ENCODE results near the gene ARHGEF25. TPM values are rescaled to one million over a fixed set of nuclear protein-coding genes. Genes with fewer than 3 reads are reported as not detected.
"Not testable (repeated sequence)": the region's sequence is repeated elsewhere in the genome, so short reads cannot be mapped to it uniquely, and the experiment has no call there.

Gene ARHGEF25
- total and polyA plus RNA-seq, 7 donors, result 2.9 to 9.2 (median 4.2) TPM

DNA sequence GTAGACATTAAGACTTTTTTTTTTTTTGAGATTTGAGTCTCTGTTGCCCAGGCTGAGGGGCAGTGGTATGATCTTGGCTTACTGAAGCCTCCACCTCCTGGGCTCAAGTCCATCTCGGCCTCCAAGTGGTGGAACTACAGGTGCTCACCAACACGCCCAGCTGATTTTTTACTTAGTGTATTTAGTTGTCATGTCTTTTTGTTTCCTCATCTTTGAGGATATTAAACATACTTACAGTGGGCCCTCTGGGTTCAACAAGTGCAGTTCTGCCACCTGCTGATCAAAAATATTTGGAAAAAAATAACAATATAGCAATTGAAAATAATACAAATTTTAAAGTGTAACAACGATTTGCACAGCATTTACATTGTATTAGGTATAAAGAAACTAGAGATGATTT lies 26.1 kb downstream of the ARHGEF25 start:
- TF ChIP-seq, protein P1, sequence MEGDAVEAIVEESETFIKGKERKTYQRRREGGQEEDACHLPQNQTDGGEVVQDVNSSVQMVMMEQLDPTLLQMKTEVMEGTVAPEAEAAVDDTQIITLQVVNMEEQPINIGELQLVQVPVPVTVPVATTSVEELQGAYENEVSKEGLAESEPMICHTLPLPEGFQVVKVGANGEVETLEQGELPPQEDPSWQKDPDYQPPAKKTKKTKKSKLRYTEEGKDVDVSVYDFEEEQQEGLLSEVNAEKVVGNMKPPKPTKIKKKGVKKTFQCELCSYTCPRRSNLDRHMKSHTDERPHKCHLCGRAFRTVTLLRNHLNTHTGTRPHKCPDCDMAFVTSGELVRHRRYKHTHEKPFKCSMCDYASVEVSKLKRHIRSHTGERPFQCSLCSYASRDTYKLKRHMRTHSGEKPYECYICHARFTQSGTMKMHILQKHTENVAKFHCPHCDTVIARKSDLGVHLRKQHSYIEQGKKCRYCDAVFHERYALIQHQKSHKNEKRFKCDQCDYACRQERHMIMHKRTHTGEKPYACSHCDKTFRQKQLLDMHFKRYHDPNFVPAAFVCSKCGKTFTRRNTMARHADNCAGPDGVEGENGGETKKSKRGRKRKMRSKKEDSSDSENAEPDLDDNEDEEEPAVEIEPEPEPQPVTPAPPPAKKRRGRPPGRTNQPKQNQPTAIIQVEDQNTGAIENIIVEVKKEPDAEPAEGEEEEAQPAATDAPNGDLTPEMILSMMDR (IDR thresholded peaks at IDR 0.05), result no peak
- WGBS, 3 donors, result 66 to 71% (median 69%) methylated on average over 3 of the region's 3 CpGs

DNA sequence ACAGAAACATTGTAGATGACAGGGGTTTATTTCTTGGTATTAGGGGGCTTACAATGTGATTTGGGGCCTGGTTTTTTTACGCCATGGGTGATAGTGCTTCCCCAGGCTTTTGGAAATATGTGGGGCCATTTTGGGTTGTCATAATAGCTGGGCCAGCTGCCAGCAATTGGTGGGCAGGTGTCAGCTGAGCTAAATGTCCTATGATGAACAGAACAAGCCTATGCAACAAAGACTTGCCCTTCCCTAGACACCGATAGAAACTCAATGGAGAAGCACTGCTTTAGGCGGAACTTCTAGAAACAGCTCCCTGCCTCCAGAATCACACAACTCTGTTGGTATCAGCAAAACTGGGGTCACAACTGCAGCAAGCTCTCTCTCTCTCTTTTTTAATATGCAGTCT lies 26.9 kb downstream of the ARHGEF25 start:
- TF ChIP-seq, protein P1 (IDR thresholded peaks at IDR 0.05), result no peak
- Histone ChIP-seq H3K36me3 (ENCODE audit: insufficient read depth in 1 of 2, low read depth in 1 of 2) (no peaks in the 10 kb centered on the region), H3K27ac (no peak overlapping the region), H3K4me3 (no peak overlapping the region), H3K9me3 (no peaks in the 10 kb centered on the region), H3K4me1 (no peaks in the 10 kb centered on the region), H3K27me3 (ENCODE audit: insufficient read depth in 3 of 3, low read length in 2 of 3) (peaks cover 0 to 2% (median 0%) of the 10 kb centered on the region in 3 donors)
- intact Hi-C loops (cut with DNase I), result no loop called here
- WGBS, 3 donors, result 87 to 92% (median 89%) methylated on average over 3 of the region's 3 CpGs
- DNase-seq (no peak), ATAC-seq (no peak)

More for the DNA sequence above, 26.1 kb downstream of the ARHGEF25 start:
- Histone ChIP-seq H3K36me3 (ENCODE audit: insufficient read depth in 1 of 2, low read depth in 1 of 2) (no peaks in the 10 kb centered on the region), H3K27me3 (ENCODE audit: insufficient read depth in 3 of 3, low read length in 2 of 3) (peaks cover 0 to 2% (median 0%) of the 10 kb centered on the region in 3 donors), H3K27ac (no peak overlapping the region), H3K4me3 (no peak overlapping the region), H3K4me1 (no peaks in the 10 kb centered on the region), H3K9me3 (no peaks in the 10 kb centered on the region)
- intact Hi-C loops (cut with DNase I), result no loop called here
- no peak for ATAC-seq
- DNase-seq, result no peak

DNA sequence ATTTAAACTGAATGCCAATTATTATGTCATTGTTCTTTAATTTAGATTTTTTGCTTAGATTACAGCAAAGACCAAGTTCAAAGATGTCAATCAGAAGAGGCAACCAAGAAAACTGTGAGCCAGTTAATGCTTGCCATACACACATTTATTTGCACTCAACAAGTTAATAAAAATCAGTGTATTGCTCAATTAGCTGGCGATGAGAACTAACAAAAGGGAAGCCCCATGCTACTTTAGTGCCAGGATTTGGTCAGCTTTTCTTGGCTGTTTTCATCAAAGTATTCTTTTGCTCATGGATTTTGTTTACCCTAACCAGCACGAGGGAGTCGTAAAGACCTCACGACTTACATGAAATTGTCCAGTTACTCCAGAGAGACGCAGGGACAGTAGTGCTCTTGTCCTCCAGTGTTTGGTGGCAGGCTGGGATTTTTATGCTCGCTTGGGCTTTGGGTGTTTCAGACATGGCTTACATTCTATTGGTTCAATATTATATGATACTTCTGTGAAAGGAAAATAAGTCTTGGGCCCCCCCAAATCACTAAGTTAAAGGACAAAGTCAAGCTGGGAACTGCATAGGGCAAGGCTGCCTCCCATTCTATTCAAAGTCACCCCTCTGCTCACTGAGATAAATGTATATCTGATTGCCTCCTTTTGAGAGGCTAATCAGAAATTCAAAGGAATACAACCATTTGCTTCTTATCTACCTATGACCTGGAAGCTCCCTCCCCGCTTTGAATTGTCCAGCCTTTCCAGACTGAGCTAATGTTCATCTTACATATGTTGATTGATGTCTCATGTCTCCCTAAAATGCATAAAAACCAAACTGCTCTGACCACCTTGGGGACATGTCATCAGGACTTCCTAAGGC lies 29.2 kb downstream of the ARHGEF25 start:
- ATAC-seq (no peak), DNase-seq (no peak)
- H3K27ac ChIP-seq, result no peak overlapping the region
- no peaks in the 10 kb centered on the region for H3K36me3 ChIP-seq (ENCODE audit: insufficient read depth in 1 of 2, low read depth in 1 of 2)
- intact Hi-C loops (cut with DNase I), result no loop called here
- TF ChIP-seq, protein P1 (IDR thresholded peaks at IDR 0.05), result no peak
- H3K9me3 ChIP-seq, result no peaks in the 10 kb centered on the region
- no peak overlapping the region for H3K4me3 ChIP-seq
- H3K27me3 ChIP-seq (ENCODE audit: insufficient read depth in 3 of 3, low read length in 2 of 3), result peaks cover 0 to 5% (median 2%) of the 10 kb centered on the region in 3 donors
- WGBS, 3 donors, result 49 to 58% (median 55%) methylated on average over 7 of the region's 7 CpGs
- no peaks in the 10 kb centered on the region for H3K4me1 ChIP-seq

DNA sequence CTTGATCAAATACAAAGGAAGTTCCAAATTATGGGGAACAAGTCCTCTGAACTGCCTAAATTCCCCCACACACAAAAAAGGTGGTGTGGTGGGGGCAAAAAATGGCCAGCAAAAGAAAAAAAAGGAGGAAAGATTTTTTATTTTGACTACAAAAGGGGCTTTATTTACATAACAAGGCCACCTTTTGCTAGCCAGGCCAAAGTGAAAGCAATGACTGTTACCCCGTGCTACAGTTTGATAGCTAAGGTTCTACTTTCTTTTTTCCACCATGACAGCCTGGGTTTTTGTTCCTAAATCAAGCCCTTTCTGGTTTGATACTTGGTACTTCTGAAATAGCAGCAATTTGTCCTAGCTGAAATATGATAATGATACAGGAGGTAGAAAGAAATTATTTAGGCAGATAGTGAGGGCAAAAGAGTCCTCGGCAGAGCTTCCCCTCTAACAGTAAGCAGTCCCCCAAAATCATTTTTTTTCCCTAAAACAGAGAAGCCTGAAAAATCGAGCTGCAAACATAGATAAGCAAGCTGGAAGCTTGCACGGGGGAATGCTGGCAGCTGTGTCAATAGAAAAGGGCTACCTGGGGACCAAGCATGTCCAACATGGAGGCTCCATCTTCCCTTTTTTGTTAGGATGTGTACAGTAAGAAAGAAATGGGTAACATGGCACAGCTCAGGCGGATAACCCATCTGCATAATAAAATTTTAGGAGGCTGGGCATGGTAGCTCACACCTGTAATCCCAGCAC lies 30.6 kb downstream of the ARHGEF25 start:
- Histone ChIP-seq H3K27ac (no peak overlapping the region), H3K4me3 (no peak overlapping the region), H3K4me1 (no peaks in the 10 kb centered on the region), H3K27me3 (ENCODE audit: insufficient read depth in 3 of 3, low read length in 2 of 3) (peaks cover 0 to 11% (median 2%) of the 10 kb centered on the region in 3 donors), H3K9me3 (no peaks in the 10 kb centered on the region), H3K36me3 (ENCODE audit: insufficient read depth in 1 of 2, low read depth in 1 of 2) (no peaks in the 10 kb centered on the region)
- no peak for DNase-seq
- ATAC-seq, result no peak
- 48 to 57% (median 56%) methylated on average over 5 of the region's 5 CpGs for WGBS, 3 donors
- intact Hi-C loops (cut with DNase I), result no loop called here
- TF ChIP-seq, protein P1 (IDR thresholded peaks at IDR 0.05), result no peak

DNA sequence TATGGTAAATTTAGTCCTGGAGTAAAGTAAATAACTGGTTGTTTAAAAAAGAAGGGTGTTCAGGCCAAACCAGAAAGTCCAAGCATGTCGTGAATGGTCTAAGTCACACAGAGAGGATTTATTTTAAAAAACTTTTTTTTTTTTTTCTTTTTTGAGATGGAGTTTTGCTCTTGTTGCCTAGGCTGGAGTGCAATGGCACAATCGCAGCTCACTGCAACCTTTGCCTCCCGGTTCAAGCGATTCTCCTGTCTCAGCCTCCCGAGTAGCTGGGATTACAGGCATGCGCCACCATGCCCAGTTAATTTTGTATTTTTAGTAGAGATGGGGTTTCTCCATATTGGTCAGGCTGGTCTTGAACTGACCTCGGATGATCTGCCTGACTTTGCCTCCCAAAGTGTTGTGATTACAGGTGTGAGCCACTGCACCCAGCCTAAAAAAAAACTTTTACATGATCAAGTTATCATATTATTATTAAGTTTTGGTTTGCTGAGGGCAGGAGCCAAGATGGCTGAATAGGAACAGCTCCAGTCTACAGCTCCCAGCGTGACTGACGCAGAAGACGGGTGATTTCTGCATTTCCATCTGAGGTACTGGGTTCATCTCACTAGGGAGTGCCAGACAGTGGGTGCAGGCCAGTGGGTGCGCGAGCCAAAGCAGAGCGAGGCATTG lies 34.9 kb downstream of the ARHGEF25 start:
- H3K4me3 ChIP-seq; DNase-seq; ATAC-seq; H3K36me3 ChIP-seq (ENCODE audit: insufficient read depth in 1 of 2, low read depth in 1 of 2); H3K4me1 ChIP-seq; H3K9me3 ChIP-seq; intact Hi-C loops (cut with DNase I); H3K27ac ChIP-seq: not testable (repeated sequence)
- peaks cover 0 to 11% (median 2%) of the 10 kb centered on the region in 3 donors for H3K27me3 ChIP-seq (ENCODE audit: insufficient read depth in 3 of 3, low read length in 2 of 3)
- 72 to 77% (median 77%) methylated on average over 11 to 13 of the region's 13 CpGs for WGBS, 3 donors

DNA sequence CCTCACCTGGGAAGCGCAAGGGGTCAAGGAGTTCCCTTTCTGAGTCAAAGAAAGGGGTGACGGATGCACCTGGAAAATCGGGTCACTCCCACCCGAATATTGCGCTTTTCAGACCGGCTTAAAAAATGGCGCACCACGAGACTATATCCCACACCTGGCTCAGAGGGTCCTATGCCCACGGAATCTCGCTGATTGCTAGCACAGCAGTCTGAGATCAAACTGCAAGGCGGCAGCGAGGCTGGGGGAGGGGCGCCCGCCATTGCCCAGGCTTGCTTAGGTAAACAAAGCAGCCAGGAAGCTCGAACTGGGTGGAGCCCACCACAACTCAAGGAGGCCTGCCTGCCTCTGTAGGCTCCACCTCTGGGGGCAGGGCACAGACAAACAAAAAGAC lies 35.4 kb downstream of the ARHGEF25 start:
- H3K27me3 ChIP-seq (ENCODE audit: insufficient read depth in 3 of 3, low read length in 2 of 3), result peaks cover 0 to 11% (median under 1%) of the 10 kb centered on the region in 3 donors
- ATAC-seq; H3K9me3 ChIP-seq; intact Hi-C loops (cut with DNase I); H3K4me3 ChIP-seq; H3K27ac ChIP-seq; DNase-seq; H3K4me1 ChIP-seq; H3K36me3 ChIP-seq (ENCODE audit: insufficient read depth in 1 of 2, low read depth in 1 of 2): not testable (repeated sequence)
- 89 to 100% (median 90%) methylated on average over 2 to 10 of the region's 15 CpGs for WGBS, 3 donors

Data from psoas muscle (tissue), 8 donors.